CD14-positive monocyte (primary cell): Measurements from ENCODE around the gene PPARGC1A. TPM values are rescaled to one million over a fixed set of nuclear protein-coding genes. Genes with fewer than 3 reads are reported as not detected.

ENCODE experiments used
- DNase-seq, 3 donors: peaks; one replicate each; pipeline ENCODE4 v3.0.0-alpha.2; 2011 to 2022
- H2AFZ ChIP-seq: 2 replicates; pipeline ENCODE4 v1.6.0; 2012; ENCODE audit warnings: mild to moderate bottlenecking, low read depth, low read length, inconsistent platforms; ENCODE audit not compliant: insufficient read depth, poor library complexity, severe bottlenecking
- H3K27ac ChIP-seq, 2 donors: 1 replicate in 1 of 2; 2 replicates in 1 of 2; pipeline ENCODE4 v1.5.1; 2012 to 2013; ENCODE audit warnings: low read length in 2 of 2, control low read depth in 1 of 2, inconsistent platforms in 1 of 2, low read depth in 1 of 2, mild to moderate bottlenecking in 1 of 2
- H3K27me3 ChIP-seq, 2 donors: one replicate each; pipeline versions ENCODE4 v1.6.0 to v1.6.1; 2011 to 2013; ENCODE audit warnings: low read length in 2 of 2; ENCODE audit not compliant: control insufficient read depth in 2 of 2, insufficient read depth in 2 of 2
- H3K36me3 ChIP-seq, 2 donors: replicated peaks in 1 of 2; 1 replicate in 1 of 2; 2 replicates in 1 of 2; pipeline versions ENCODE4 v1.5.1 to v1.6.1; 2012 to 2013; ENCODE audit warnings: low read length in 2 of 2, control low read depth in 1 of 2, inconsistent platforms in 1 of 2, mild to moderate bottlenecking in 1 of 2; ENCODE audit not compliant: insufficient read depth in 2 of 2, control insufficient read depth in 1 of 2
- H3K4me1 ChIP-seq, 2 donors: 1 replicate in 1 of 2; 2 replicates in 1 of 2; pipeline versions ENCODE4 v1.5.1 to v1.6.1; 2012 to 2013; ENCODE audit warnings: low read length in 2 of 2, control low read depth in 1 of 2, inconsistent platforms in 1 of 2, mild to moderate bottlenecking in 1 of 2, moderate library complexity in 1 of 2; ENCODE audit not compliant: insufficient read depth in 2 of 2, control insufficient read depth in 1 of 2
- H3K4me2 ChIP-seq: replicated peaks from 2 replicates; pipeline ENCODE3; 2012; ENCODE audit warnings: low read length, moderate library complexity, mild to moderate bottlenecking; ENCODE audit not compliant: poor library complexity, severe bottlenecking; ENCODE audit errors: extremely low read depth
- H3K4me3 ChIP-seq, 3 experiments: fragments of 200-600 bp in 1 of 3; sonication (generic) in 1 of 3; replicated peaks in 1 of 3; 1 replicate in 2 of 3; 2 replicates in 1 of 3; pipeline ENCODE4 v1.5.1; 2011 to 2013; ENCODE audit warnings: low read length in 3 of 3, mild to moderate bottlenecking in 3 of 3, control low read depth in 2 of 3, low read depth in 2 of 3, inconsistent platforms in 1 of 3, moderate library complexity in 1 of 3
- H3K79me2 ChIP-seq: 2 replicates; pipeline ENCODE4 v1.6.0; 2012; ENCODE audit warnings: mild to moderate bottlenecking, control low read depth, inconsistent platforms, low read length, moderate library complexity; ENCODE audit not compliant: insufficient read depth
- H3K9ac ChIP-seq: 2 replicates; pipeline ENCODE4 v1.6.0; 2017; ENCODE audit warnings: low read length, mild to moderate bottlenecking; ENCODE audit not compliant: insufficient read depth, poor library complexity, severe bottlenecking
- H3K9me3 ChIP-seq, 2 donors: replicated peaks in 1 of 2; 1 replicate in 1 of 2; 2 replicates in 1 of 2; pipeline versions ENCODE4 v1.5.1 to v1.6.1; 2012 to 2013; ENCODE audit warnings: low read length in 2 of 2, control low read depth in 1 of 2; ENCODE audit not compliant: control insufficient read depth in 1 of 2, insufficient read depth in 1 of 2
- H4K20me1 ChIP-seq: 2 replicates; pipeline ENCODE4 v1.6.0; 2012; ENCODE audit warnings: mild to moderate bottlenecking, low read length, control low read depth, moderate library complexity; ENCODE audit not compliant: insufficient read depth
- H3K27ac Mint-ChIP-seq, 7 donors: one replicate each; pipeline ENCODE4 v1.8.0; 2020; ENCODE audit warnings: mild to moderate bottlenecking in 7 of 7, mixed read lengths in 7 of 7, moderate library complexity in 6 of 7, inconsistent platforms in 2 of 7
- H3K27me3 Mint-ChIP-seq, 3 donors: one replicate each; pipeline ENCODE4 v1.8.0; 2021 to 2022; ENCODE audit warnings: low read depth in 3 of 3, mild to moderate bottlenecking in 3 of 3, mixed read lengths in 3 of 3, moderate library complexity in 3 of 3, inconsistent platforms in 1 of 3
- H3K36me3 Mint-ChIP-seq, 2 donors: one replicate each; pipeline ENCODE4 v1.8.0; 2020; ENCODE audit warnings: mixed read lengths in 2 of 2, inconsistent platforms in 1 of 2, mild to moderate bottlenecking in 1 of 2
- H3K4me1 Mint-ChIP-seq: one replicate; pipeline ENCODE4 v1.8.0; 2020; ENCODE audit warnings: mild to moderate bottlenecking, mixed read lengths
- H3K4me3 Mint-ChIP-seq, 2 donors: one replicate each; pipeline ENCODE4 v1.8.0; 2020; ENCODE audit warnings: mild to moderate bottlenecking in 2 of 2, mixed read lengths in 2 of 2, moderate library complexity in 1 of 2
- H3K9me3 Mint-ChIP-seq, 7 donors: one replicate each; pipeline ENCODE4 v1.8.0; 2020 to 2022; ENCODE audit warnings: mixed read lengths in 7 of 7, mild to moderate bottlenecking in 6 of 7, moderate library complexity in 6 of 7, inconsistent platforms in 2 of 7
- WGBS: methylation state at CpG from one replicate; pipeline ENCODE4 v1.1.5; 2013; ENCODE audit warnings: missing lambda C conversion rate; ENCODE audit not compliant: insufficient coverage; 5-methylcytosine and 5-hydroxymethylcytosine counted together
- intact Hi-C, 2 donors: fragments of 100-400 bp; cut with micrococcal nuclease; formaldehyde crosslinking; loops; one replicate each; pipeline versions ENCODE4 v1.15.0 to v1.15.1; 2023
- polyA plus RNA-seq, 3 donors: library from polyadenylated mRNA; depleted of rRNA in 1 of 3; unstranded in 2 of 3; stranded (reverse) in 1 of 3; fragments of 300-500 nt in 2 of 3; fragments of >200 nt in 1 of 3; fragmentation: Illumina TruSeq in 2 of 3; gene quantifications; 1 replicate in 2 of 3; 2 replicates in 1 of 3; pipeline ENCODE4 v1.2.3, GENCODE V29; 2012 to 2021
- TF ChIP-seq, protein P1 (sequence below): fragments of 200-600 bp; IDR thresholded peaks from one replicate; pipeline ENCODE4 v1.8.0; 2022; ENCODE audit warnings: antibody characterized with exemption, mild to moderate bottlenecking

PPARGC1A gene
- polyA plus RNA-seq, 3 donors: 0.58 to 1.1 (median 0.79) TPM

DNA sequence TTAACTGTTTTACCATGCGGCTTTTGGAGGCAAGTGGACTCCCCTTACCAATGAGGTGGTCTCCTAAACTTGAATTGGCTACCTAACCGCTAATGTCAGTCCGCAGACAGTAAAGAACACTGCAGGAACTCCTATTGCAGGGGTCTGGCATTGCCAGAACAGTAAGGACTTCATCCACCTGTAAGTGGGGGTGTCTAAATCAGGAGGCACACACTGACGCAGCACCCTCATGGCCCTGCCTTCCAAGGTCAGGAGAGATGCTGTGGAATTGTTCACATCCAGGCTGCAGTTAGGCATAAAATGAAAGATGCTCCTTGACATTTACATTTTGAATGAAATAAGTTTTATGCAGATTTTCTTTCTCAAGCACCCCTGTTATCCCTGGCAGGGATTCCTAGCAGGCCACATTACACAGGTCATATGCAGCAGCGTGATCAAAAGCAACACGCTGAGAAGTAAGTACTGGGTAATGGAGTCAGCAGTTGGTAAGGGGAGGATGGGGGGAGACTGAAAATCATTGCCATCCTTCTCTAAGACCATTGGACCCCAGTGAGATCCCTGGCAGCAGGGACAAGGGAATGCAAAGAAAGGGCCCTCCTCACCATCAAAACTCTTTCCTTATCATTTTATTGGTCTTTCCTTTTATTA lies 3.8 kb downstream of the PPARGC1A start:
- no peak overlapping the region for H3K9ac ChIP-seq
- H3K4me1 ChIP-seq: peaks cover 18 to 42% of the 10 kb centered on the region in 2 donors
- peaks cover 14 to 25% of the 10 kb centered on the region in 2 donors for H3K27me3 ChIP-seq
- no peaks in the 10 kb centered on the region for H3K79me2 ChIP-seq
- no peak overlapping the region for H3K27ac ChIP-seq
- WGBS: 100% methylated on average over 3 of the region's 6 CpGs
- Mint-ChIP-seq H3K4me1 (peaks cover 30% of the 10 kb centered on the region), H3K27me3 (peaks cover 24 to 27% (median 26%) of the 10 kb centered on the region in 3 donors), H3K36me3 (no peaks in the 10 kb centered on the region), H3K9me3 (peaks cover 0 to 2% (median 0%) of the 10 kb centered on the region in 7 donors), H3K4me3 (no peak overlapping the region), H3K27ac (no peak overlapping the region)
- no peaks in the 10 kb centered on the region for H4K20me1 ChIP-seq
- H3K9me3 ChIP-seq: no peaks in the 10 kb centered on the region
- H2AFZ ChIP-seq: no peak overlapping the region
- DNase-seq: no peak
- no peaks in the 10 kb centered on the region for H3K36me3 ChIP-seq
- no peak overlapping the region for H3K4me3 ChIP-seq
- TF ChIP-seq, protein P1, sequence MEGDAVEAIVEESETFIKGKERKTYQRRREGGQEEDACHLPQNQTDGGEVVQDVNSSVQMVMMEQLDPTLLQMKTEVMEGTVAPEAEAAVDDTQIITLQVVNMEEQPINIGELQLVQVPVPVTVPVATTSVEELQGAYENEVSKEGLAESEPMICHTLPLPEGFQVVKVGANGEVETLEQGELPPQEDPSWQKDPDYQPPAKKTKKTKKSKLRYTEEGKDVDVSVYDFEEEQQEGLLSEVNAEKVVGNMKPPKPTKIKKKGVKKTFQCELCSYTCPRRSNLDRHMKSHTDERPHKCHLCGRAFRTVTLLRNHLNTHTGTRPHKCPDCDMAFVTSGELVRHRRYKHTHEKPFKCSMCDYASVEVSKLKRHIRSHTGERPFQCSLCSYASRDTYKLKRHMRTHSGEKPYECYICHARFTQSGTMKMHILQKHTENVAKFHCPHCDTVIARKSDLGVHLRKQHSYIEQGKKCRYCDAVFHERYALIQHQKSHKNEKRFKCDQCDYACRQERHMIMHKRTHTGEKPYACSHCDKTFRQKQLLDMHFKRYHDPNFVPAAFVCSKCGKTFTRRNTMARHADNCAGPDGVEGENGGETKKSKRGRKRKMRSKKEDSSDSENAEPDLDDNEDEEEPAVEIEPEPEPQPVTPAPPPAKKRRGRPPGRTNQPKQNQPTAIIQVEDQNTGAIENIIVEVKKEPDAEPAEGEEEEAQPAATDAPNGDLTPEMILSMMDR: no peak
- H3K4me2 ChIP-seq: no peak overlapping the region
- intact Hi-C loops: no loop called here

DNA sequence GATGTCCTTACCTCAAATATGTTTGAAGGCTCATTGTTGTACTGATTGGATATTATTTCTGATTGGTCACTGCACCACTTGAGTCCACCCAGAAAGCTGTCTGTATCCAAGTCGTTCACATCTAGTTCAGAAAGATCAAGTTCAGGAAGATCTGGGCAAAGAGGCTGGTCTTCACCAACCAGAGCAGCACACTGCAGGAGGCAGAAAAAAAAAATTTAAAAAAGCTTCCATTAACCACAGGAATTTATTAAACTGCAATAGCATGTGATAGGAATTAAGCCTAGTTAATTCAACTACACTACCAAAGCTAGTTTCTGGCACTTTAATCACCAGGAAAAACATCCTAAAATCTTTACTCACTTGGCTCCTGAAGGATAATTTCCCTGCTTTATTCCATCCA lies 5.1 kb downstream of the PPARGC1A start:
- intact Hi-C loops: no loop called here
- Mint-ChIP-seq H3K4me3 (no peak overlapping the region), H3K9me3 (peaks cover 0 to 2% (median 0%) of the 10 kb centered on the region in 7 donors), H3K36me3 (no peaks in the 10 kb centered on the region), H3K27me3 (peaks cover 12 to 15% (median 14%) of the 10 kb centered on the region in 3 donors), H3K4me1 (peaks cover 35% of the 10 kb centered on the region), H3K27ac (no peak overlapping the region)
- H3K27me3 ChIP-seq: peaks cover 11 to 13% of the 10 kb centered on the region in 2 donors
- H3K9me3 ChIP-seq: no peaks in the 10 kb centered on the region
- H3K36me3 ChIP-seq: no peaks in the 10 kb centered on the region
- H3K4me1 ChIP-seq: peaks cover 27 to 46% of the 10 kb centered on the region in 2 donors
- no peak overlapping the region for H2AFZ ChIP-seq
- no peak for DNase-seq
- WGBS: 100% methylated on average over 1 of the region's 1 CpG
- H3K9ac ChIP-seq: no peak overlapping the region
- H3K4me2 ChIP-seq: no peak overlapping the region
- no peak overlapping the region for H3K27ac ChIP-seq
- no peaks in the 10 kb centered on the region for H4K20me1 ChIP-seq
- TF ChIP-seq, protein P1: no peak
- no peaks in the 10 kb centered on the region for H3K79me2 ChIP-seq
- no peak overlapping the region for H3K4me3 ChIP-seq
